ENCODE measurements around the gene LRTM2.

LRTM2 gene

DNA sequence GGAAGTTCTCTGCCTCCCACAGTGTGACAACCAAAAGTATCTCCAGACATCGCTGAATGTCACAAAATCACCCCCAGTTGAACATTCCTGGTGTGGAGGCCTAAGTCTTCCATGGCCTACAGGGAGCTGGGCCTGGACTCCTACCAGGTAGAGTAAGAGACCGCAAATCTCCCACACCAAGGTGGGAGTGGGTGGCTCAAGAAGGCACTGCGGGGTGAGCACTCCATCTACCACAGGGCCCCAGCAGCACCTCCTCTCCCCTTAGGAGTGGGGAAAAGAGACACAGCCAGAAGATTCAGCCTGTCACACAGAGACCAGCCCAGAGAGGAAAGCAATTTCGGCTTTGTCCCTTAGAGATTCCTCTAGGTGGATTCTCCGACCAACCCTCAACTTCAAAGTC is 25.5 kb downstream of the LRTM2 start:
- WGBS, 2 experiments (ENCODE audit: insufficient coverage in 2 of 2), result 82 to 98% methylated on average over 2 to 4 of the region's 5 CpGs
- Histone ChIP-seq H3K36me3 (ENCODE audit: control insufficient read depth, insufficient read depth, low read length) (no peaks in the 10 kb centered on the region), H3K9me3 (ENCODE audit: control insufficient read depth, low read length) (no peaks in the 10 kb centered on the region), H3K27ac (ENCODE audit: low read depth, low read length, severe bottlenecking) (no peak overlapping the region), H3K4me3 (ENCODE audit: extremely low read depth, insufficient read depth, low read length, poor library complexity, severe bottlenecking) (no peak overlapping the region), H3K4me1 (ENCODE audit: control insufficient read depth, insufficient read depth, low read length, poor library complexity, severe bottlenecking) (no peaks in the 10 kb centered on the region)

DNA sequence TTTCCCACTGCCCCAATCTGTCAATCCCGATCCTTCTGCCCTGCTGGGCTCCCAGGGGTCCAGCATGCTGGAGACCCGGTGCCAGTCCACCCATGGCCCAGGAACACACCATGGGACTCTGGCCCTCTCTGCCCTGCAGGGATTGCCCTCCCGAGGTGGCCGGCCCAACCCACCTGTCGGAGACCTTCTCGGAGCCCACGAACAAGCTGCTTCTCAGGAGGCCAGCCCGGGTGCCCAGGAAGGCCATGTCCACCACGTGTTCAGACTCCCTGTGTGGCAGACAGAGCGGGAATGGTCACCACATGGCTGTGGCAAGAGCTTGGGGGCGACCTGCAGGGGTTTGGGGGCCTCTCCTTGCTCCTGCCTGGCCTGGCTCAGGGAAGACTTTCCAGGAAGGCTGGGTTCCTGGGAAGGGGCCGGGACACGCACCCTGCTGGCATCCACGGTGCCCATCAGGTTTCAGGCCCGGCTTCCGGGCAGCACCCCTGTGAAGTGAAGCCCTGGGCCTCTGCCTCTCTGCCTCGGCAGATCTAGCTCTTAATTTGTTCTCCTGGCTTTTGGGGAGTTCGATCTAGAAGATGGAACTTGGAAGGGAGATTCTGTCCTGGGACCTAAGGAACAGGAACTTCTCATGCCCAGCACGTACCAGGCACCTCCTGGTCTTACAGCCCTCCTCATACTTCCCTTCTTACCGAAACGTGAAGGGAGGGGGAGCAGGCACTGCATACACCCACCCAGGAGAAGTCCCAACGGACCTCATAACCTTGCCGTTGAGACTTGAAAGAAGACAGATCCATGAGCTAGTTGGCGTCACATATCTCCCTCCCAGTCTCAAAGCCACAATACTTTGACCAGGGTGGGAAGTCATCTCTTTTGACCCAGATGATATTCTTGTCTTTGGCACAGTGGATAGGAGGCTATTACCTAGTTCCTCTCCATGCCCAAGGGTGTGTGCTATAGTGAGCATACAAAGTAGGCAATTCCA is 26.3 kb downstream of the LRTM2 start:
- 84 to 94% methylated on average over 20 of the region's 24 CpGs for WGBS, 2 experiments (ENCODE audit: insufficient coverage in 2 of 2)
- no peak overlapping the region for H3K27ac ChIP-seq (ENCODE audit: low read depth, low read length, severe bottlenecking)

DNA sequence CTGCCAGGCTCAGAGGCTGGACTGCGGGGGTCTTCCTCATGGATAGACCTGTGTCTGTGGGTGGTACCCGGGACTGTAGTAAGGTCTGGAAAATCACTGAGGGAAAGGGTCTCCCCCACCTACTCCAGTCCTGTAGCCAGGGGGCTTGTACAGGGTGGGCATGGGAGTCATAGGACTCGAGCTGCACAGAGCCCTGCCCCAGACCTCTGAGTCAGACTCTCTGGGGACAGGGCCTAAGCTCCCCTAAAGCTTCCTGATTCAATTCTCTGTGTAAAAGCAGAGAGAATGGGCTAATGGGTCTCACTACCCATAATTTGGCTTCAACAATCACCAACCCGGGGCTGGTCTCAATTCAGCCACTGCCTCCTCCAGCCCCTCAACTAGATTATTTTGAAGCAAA is 27.0 kb downstream of the LRTM2 start:
- Histone ChIP-seq H3K4me1 (ENCODE audit: control insufficient read depth, insufficient read depth, low read length, poor library complexity, severe bottlenecking) (no peaks in the 10 kb centered on the region), H3K9me3 (ENCODE audit: control insufficient read depth, low read length) (no peaks in the 10 kb centered on the region), H3K27ac (ENCODE audit: low read depth, low read length, severe bottlenecking) (no peak overlapping the region), H3K4me3 (ENCODE audit: extremely low read depth, insufficient read depth, low read length, poor library complexity, severe bottlenecking) (no peak overlapping the region), H3K36me3 (ENCODE audit: control insufficient read depth, insufficient read depth, low read length) (no peaks in the 10 kb centered on the region)
- 83% methylated on average over 1 of the region's 4 CpGs; no CpG with 5 or more reads in 1 of the 2 experiments for WGBS, 2 experiments (ENCODE audit: insufficient coverage in 2 of 2)

More for the DNA sequence above, 26.3 kb downstream of the LRTM2 start:
- no peak overlapping the region for H3K4me3 ChIP-seq (ENCODE audit: extremely low read depth, insufficient read depth, low read length, poor library complexity, severe bottlenecking)
- no peaks in the 10 kb centered on the region for H3K4me1 ChIP-seq (ENCODE audit: control insufficient read depth, insufficient read depth, low read length, poor library complexity, severe bottlenecking)
- H3K36me3 ChIP-seq (ENCODE audit: control insufficient read depth, insufficient read depth, low read length), result no peaks in the 10 kb centered on the region
- no peaks in the 10 kb centered on the region for H3K9me3 ChIP-seq (ENCODE audit: control insufficient read depth, low read length)

DNA sequence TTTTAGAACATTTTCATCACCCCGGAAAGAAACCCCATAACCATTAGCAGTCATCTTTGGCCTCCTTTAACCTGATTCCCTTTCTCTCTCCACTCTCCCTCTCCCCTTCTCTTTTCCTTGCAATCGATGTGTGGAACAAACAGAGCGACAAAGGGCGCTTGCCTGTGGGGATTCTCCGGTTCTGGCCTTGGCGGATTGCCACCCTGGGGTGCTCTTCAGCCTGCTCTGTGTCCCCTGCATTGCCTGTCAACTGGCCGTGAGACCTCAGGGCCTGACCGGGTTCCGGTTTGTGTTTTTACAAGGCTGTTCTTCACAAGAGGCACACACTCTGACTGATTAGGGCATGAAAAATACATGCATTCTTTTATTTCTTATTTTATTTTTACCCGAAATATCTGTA is 27.8 kb downstream of the LRTM2 start:
- H3K9me3 ChIP-seq (ENCODE audit: control insufficient read depth, low read length), result no peaks in the 10 kb centered on the region
- no peaks in the 10 kb centered on the region for H3K4me1 ChIP-seq (ENCODE audit: control insufficient read depth, insufficient read depth, low read length, poor library complexity, severe bottlenecking)
- 88 to 92% methylated on average over 7 to 9 of the region's 10 CpGs for WGBS, 2 experiments (ENCODE audit: insufficient coverage in 2 of 2)
- no peak overlapping the region for H3K4me3 ChIP-seq (ENCODE audit: extremely low read depth, insufficient read depth, low read length, poor library complexity, severe bottlenecking)
- no peak overlapping the region for H3K27ac ChIP-seq (ENCODE audit: low read depth, low read length, severe bottlenecking)
- no peaks in the 10 kb centered on the region for H3K36me3 ChIP-seq (ENCODE audit: control insufficient read depth, insufficient read depth, low read length)

DNA sequence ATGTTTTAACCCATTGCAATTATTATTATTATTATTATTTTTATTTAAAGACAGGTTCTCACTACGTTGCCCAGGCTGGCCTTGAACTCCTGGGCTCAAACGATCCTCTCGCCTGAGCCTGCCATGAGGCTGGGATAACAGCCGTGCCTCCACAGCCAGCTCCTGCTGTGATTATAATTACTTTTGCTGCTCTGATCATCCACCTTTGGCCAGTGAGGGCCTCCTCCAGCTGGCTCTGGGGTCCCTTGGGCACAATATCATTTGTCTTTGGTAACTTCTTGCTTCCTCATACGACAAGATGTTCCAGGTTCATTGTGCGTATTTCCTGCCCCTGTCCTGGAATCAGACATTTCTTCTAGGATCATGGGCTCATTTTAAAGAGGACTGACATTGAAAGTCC is 28.4 kb downstream of the LRTM2 start:
- Histone ChIP-seq H3K4me3 (ENCODE audit: extremely low read depth, insufficient read depth, low read length, poor library complexity, severe bottlenecking) (no peak overlapping the region), H3K4me1 (ENCODE audit: control insufficient read depth, insufficient read depth, low read length, poor library complexity, severe bottlenecking) (no peaks in the 10 kb centered on the region), H3K9me3 (ENCODE audit: control insufficient read depth, low read length) (no peaks in the 10 kb centered on the region), H3K27ac (ENCODE audit: low read depth, low read length, severe bottlenecking) (no peak overlapping the region), H3K36me3 (ENCODE audit: control insufficient read depth, insufficient read depth, low read length) (no peaks in the 10 kb centered on the region)
- WGBS, 2 experiments (ENCODE audit: insufficient coverage in 2 of 2), result 83 to 88% methylated on average over 6 of the region's 6 CpGs

DNA sequence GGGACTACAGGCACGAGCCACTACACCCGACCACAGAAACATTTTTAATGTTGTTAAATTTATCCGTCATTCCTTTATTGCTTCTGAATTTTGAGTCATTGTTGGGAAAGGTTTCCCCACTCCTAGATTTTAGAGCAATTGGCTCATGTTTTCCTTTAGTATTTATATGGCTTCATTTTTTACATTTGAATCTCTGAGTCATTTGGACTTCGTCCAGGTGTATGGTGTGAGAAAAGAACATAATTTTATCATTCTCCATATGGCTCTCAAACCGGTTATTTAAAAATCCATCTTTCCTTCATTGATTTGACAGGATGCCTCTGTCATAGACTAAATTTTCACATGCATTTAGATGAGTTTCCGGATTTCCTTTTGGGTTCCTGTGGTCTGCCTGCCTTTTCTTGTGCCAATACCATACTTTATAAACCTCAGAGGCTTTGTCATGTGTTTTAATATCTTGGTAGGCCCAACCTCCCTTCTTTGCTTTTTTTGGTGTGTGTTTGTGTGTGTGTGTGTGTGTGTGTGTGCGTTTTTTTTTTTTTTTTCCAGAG is 30.9 kb downstream of the LRTM2 start:
- Histone ChIP-seq H3K4me3 (ENCODE audit: extremely low read depth, insufficient read depth, low read length, poor library complexity, severe bottlenecking) (no peak overlapping the region), H3K9me3 (ENCODE audit: control insufficient read depth, low read length) (peaks cover 5% of the 10 kb centered on the region)
- WGBS, 2 experiments (ENCODE audit: insufficient coverage in 2 of 2), result 80 to 84% methylated on average over 2 of the region's 7 CpGs

DNA sequence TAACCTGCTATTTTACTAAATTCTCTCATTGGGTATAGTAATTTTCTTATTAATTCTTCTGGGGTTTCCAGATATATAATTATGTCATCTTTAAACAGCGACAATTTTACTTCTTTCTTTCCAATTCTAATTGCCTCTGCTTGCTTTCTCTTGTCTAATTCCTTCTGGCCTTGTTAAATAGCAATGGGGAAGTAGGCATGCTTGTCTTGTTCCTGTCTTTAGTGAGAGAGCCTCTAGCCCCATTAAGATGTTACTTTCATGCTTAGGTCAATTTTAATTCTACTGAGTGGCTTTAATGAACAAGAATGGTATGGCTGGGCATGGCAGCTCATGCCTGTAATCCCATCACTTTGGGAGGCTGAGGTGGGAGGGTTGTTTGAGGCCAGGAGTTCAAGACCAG is 31.7 kb downstream of the LRTM2 start:
- H3K9me3 ChIP-seq (ENCODE audit: control insufficient read depth, low read length), result peaks cover 5% of the 10 kb centered on the region
- no peaks in the 10 kb centered on the region for H3K4me1 ChIP-seq (ENCODE audit: control insufficient read depth, insufficient read depth, low read length, poor library complexity, severe bottlenecking)
- no peaks in the 10 kb centered on the region for H3K36me3 ChIP-seq (ENCODE audit: control insufficient read depth, insufficient read depth, low read length)
- no peak overlapping the region for H3K27ac ChIP-seq (ENCODE audit: low read depth, low read length, severe bottlenecking)
- 80% methylated on average over 1 of the region's 1 CpG; no CpG with 5 or more reads in 1 of the 2 experiments for WGBS, 2 experiments (ENCODE audit: insufficient coverage in 2 of 2)
- no peak overlapping the region for H3K4me3 ChIP-seq (ENCODE audit: extremely low read depth, insufficient read depth, low read length, poor library complexity, severe bottlenecking)

More for the DNA sequence above, 30.9 kb downstream of the LRTM2 start:
- no peaks in the 10 kb centered on the region for H3K4me1 ChIP-seq (ENCODE audit: control insufficient read depth, insufficient read depth, low read length, poor library complexity, severe bottlenecking)
- no peaks in the 10 kb centered on the region for H3K36me3 ChIP-seq (ENCODE audit: control insufficient read depth, insufficient read depth, low read length)
- no peak overlapping the region for H3K27ac ChIP-seq (ENCODE audit: low read depth, low read length, severe bottlenecking)

DNA sequence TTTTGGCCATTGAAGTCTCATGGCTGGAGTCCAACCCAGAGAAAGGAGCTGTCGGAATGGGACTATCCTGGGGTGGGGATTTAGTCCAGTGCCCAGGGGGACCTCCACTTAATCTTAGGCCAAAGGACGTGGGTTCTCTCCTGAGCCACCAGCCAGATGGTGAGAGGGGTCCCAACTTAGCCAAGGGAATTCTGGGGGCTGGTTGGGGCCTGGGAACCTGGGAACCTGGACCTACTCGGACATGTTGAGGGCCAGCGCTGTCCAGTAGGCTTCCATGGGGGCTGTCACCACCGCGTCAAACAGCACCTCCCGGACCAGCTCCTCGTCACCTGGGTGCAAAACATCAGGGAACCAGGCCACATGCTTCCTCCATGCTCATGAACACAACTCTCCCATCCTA is 33.4 kb downstream of the LRTM2 start:
- H3K4me1 ChIP-seq (ENCODE audit: control insufficient read depth, insufficient read depth, low read length, poor library complexity, severe bottlenecking), result no peaks in the 10 kb centered on the region
- WGBS, 2 experiments (ENCODE audit: insufficient coverage in 2 of 2), result 86 to 90% methylated on average over 8 of the region's 8 CpGs

DNA sequence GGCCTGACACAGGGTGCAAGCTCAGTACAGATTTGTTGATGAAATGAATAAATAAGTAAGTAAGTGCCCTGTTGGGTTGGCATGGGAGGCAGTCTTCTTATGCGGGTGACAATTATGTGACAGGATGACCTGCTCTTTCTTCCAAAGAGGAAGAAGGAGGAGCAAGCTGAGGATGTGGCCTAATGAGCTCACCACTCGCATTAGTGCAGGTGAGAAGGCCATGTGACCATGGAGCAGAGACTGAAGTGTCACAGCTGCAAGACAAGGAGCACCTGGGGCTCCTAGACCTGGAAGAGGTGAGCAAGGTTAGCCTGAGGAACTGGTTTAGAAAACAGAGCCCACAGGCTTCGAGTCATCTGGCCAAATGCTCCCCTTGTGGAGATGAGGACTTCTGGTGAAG is 34.9 kb downstream of the LRTM2 start:
- Histone ChIP-seq H3K4me3 (ENCODE audit: extremely low read depth, insufficient read depth, low read length, poor library complexity, severe bottlenecking) (no peak overlapping the region), H3K36me3 (ENCODE audit: control insufficient read depth, insufficient read depth, low read length) (no peaks in the 10 kb centered on the region), H3K4me1 (ENCODE audit: control insufficient read depth, insufficient read depth, low read length, poor library complexity, severe bottlenecking) (no peaks in the 10 kb centered on the region), H3K27ac (ENCODE audit: low read depth, low read length, severe bottlenecking) (no peak overlapping the region), H3K9me3 (ENCODE audit: control insufficient read depth, low read length) (peaks cover 5% of the 10 kb centered on the region)
- WGBS, 2 experiments (ENCODE audit: insufficient coverage in 2 of 2), result 76 to 81% methylated on average over 3 of the region's 3 CpGs

More for the DNA sequence above, 33.4 kb downstream of the LRTM2 start:
- Histone ChIP-seq H3K9me3 (ENCODE audit: control insufficient read depth, low read length) (peaks cover 5% of the 10 kb centered on the region), H3K36me3 (ENCODE audit: control insufficient read depth, insufficient read depth, low read length) (no peaks in the 10 kb centered on the region), H3K4me3 (ENCODE audit: extremely low read depth, insufficient read depth, low read length, poor library complexity, severe bottlenecking) (no peak overlapping the region), H3K27ac (ENCODE audit: low read depth, low read length, severe bottlenecking) (no peak overlapping the region)

DNA sequence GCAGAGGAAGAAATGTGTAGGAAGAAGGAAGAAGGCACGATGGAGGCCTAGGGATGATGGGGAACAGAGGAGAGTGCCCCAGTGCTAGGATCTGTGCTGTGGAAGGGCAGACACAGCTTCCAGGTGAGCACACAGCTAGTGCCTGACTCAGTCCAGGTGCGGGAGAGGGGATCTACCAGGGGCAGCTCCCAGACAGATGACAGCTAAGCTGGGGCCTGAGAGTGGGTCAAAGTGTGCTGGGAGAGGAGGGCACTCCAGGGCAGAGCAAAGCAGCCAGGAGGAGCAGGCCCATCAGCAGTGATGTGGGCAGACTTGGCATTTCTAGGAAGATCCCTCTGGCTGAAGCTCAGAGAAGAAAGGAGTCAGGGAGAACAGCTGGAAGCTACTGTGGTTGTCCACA is 36.7 kb downstream of the LRTM2 start:
- Histone ChIP-seq H3K4me3 (ENCODE audit: extremely low read depth, insufficient read depth, low read length, poor library complexity, severe bottlenecking) (no peak overlapping the region), H3K4me1 (ENCODE audit: control insufficient read depth, insufficient read depth, low read length, poor library complexity, severe bottlenecking) (no peaks in the 10 kb centered on the region), H3K27ac (ENCODE audit: low read depth, low read length, severe bottlenecking) (no peak overlapping the region), H3K9me3 (ENCODE audit: control insufficient read depth, low read length) (peaks cover 5% of the 10 kb centered on the region), H3K36me3 (ENCODE audit: control insufficient read depth, insufficient read depth, low read length) (no peaks in the 10 kb centered on the region)
- WGBS, 2 experiments (ENCODE audit: insufficient coverage in 2 of 2), result 57 to 72% methylated on average over 2 of the region's 2 CpGs

DNA sequence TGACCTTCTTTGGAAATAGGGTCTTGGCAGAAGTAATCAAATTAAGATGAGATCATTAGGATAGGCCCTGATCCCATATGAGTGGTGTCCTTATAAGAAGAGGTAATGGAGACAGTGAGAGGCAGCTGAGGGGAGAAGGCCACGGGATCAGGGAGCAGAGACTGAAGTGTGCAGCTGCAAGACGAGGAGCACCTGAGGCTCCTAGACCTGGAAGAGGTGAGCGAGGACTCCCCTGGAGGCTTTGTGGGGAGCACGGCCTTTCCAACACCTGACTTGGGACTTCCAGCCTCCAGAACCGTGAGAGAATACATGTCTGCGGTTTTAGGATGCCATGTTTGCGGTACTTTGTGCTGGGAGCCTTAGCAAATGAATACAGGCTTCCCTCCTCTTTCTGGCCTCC is 37.5 kb downstream of the LRTM2 start:
- Histone ChIP-seq H3K4me3 (ENCODE audit: extremely low read depth, insufficient read depth, low read length, poor library complexity, severe bottlenecking) (no peak overlapping the region), H3K4me1 (ENCODE audit: control insufficient read depth, insufficient read depth, low read length, poor library complexity, severe bottlenecking) (no peaks in the 10 kb centered on the region), H3K27ac (ENCODE audit: low read depth, low read length, severe bottlenecking) (no peak overlapping the region), H3K36me3 (ENCODE audit: control insufficient read depth, insufficient read depth, low read length) (no peaks in the 10 kb centered on the region), H3K9me3 (ENCODE audit: control insufficient read depth, low read length) (peaks cover 5% of the 10 kb centered on the region)
- 86 to 90% methylated on average over 7 of the region's 7 CpGs for WGBS, 2 experiments (ENCODE audit: insufficient coverage in 2 of 2)
